Erythroblast (primary cell): ENCODE data around the gene HRAS.

Experiments
- GATA1 ChIP-seq: IDR thresholded peaks from 2 replicates; pipeline ENCODE4 v1.6.1; 2011; ENCODE audit warnings: low read depth, mild to moderate bottlenecking, control low read depth, low read length, moderate library complexity
- POLR2A ChIP-seq: IDR thresholded peaks from 2 replicates; pipeline ENCODE4 v1.6.1; 2011; ENCODE audit warnings: mild to moderate bottlenecking, low read length

GRCh38 chr11:555780-556661, 20.6 kb upstream of the HRAS start:
- TF ChIP-seq POLR2A (no peak), GATA1 (no peak)
